SK-N-SH (cell line): ENCODE measurements around the gene RETREG2.

Experiments
- EZH2phosphoT487 ChIP-seq: fragments of 200-600 bp; sonication (generic); IDR thresholded peaks from 2 replicates; pipeline ENCODE4 v1.6.1; 2017; ENCODE audit warnings: low read depth, mixed run types, mild to moderate bottlenecking, antibody characterized with exemption, moderate library complexity, borderline replicate concordance
- FOXM1 ChIP-seq: IDR thresholded peaks from 2 replicates; pipeline ENCODE4 v1.4.0; 2012; ENCODE audit warnings: low read depth, mild to moderate bottlenecking
- NRF1 ChIP-seq: IDR thresholded peaks from 2 replicates; pipeline ENCODE4 v1.6.1; 2012; ENCODE audit warnings: low read depth, mild to moderate bottlenecking, low read length
- POLR2AphosphoS5 ChIP-seq: IDR thresholded peaks from 2 replicates; pipeline ENCODE4 v1.6.1; 2012; ENCODE audit warnings: low read depth, low read length
- SIN3A ChIP-seq: IDR thresholded peaks from 2 replicates; pipeline ENCODE4 v1.6.1; 2012; ENCODE audit warnings: low read depth, mild to moderate bottlenecking, low read length, moderate library complexity, borderline replicate concordance
- YY1 ChIP-seq: IDR thresholded peaks from 2 replicates; pipeline ENCODE4 v1.4.0; 2012; ENCODE audit warnings: low read depth, mild to moderate bottlenecking
- TF ChIP-seq, protein P1 (sequence below): fragments of 200-600 bp; sonication (generic); IDR thresholded peaks from 2 replicates; pipeline ENCODE4 v1.6.1; 2017; ENCODE audit warnings: antibody characterized with exemption, mild to moderate bottlenecking, moderate library complexity
- TF ChIP-seq, protein P2 (sequence below): IDR thresholded peaks from 2 replicates; pipeline ENCODE4 v1.4.0; 2012; ENCODE audit warnings: low read depth, borderline replicate concordance
- TF ChIP-seq, protein P3 (sequence below): IDR thresholded peaks from 2 replicates; pipeline ENCODE4; 2012

- TF ChIP-seq FOXM1 (no peak), EZH2phosphoT487 (no peak), NRF1 (no peak), SIN3A (no peak), YY1 (no peak), POLR2AphosphoS5 (no peak)
- TF ChIP-seq, protein P1, sequence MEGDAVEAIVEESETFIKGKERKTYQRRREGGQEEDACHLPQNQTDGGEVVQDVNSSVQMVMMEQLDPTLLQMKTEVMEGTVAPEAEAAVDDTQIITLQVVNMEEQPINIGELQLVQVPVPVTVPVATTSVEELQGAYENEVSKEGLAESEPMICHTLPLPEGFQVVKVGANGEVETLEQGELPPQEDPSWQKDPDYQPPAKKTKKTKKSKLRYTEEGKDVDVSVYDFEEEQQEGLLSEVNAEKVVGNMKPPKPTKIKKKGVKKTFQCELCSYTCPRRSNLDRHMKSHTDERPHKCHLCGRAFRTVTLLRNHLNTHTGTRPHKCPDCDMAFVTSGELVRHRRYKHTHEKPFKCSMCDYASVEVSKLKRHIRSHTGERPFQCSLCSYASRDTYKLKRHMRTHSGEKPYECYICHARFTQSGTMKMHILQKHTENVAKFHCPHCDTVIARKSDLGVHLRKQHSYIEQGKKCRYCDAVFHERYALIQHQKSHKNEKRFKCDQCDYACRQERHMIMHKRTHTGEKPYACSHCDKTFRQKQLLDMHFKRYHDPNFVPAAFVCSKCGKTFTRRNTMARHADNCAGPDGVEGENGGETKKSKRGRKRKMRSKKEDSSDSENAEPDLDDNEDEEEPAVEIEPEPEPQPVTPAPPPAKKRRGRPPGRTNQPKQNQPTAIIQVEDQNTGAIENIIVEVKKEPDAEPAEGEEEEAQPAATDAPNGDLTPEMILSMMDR: no peak
- TF ChIP-seq, protein P2, sequence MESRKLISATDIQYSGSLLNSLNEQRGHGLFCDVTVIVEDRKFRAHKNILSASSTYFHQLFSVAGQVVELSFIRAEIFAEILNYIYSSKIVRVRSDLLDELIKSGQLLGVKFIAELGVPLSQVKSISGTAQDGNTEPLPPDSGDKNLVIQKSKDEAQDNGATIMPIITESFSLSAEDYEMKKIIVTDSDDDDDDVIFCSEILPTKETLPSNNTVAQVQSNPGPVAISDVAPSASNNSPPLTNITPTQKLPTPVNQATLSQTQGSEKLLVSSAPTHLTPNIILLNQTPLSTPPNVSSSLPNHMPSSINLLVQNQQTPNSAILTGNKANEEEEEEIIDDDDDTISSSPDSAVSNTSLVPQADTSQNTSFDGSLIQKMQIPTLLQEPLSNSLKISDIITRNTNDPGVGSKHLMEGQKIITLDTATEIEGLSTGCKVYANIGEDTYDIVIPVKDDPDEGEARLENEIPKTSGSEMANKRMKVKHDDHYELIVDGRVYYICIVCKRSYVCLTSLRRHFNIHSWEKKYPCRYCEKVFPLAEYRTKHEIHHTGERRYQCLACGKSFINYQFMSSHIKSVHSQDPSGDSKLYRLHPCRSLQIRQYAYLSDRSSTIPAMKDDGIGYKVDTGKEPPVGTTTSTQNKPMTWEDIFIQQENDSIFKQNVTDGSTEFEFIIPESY: no peak
- TF ChIP-seq, protein P3, sequence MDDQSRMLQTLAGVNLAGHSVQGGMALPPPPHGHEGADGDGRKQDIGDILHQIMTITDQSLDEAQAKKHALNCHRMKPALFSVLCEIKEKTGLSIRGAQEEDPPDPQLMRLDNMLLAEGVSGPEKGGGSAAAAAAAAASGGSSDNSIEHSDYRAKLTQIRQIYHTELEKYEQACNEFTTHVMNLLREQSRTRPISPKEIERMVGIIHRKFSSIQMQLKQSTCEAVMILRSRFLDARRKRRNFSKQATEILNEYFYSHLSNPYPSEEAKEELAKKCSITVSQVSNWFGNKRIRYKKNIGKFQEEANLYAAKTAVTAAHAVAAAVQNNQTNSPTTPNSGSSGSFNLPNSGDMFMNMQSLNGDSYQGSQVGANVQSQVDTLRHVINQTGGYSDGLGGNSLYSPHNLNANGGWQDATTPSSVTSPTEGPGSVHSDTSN: no peak
These were observed 19.3 kb downstream of the RETREG2 start for GRCh38 chr2:219197388-219197787.
